Activated CD4-positive, alpha-beta T cell treated with anti-CD3 and anti-CD28 coated beads, Interleukin-2, Interleukin-4, amounts not matched to agents 100 ng/mL and 50 ng/mL, durations not matched to agents 16 hours and 8 hours (primary cell): ENCODE data around the gene CHRNB4.

Experiments
- DNase-seq: peaks from one replicate; pipeline ENCODE4 v3.0.0-alpha.2; 2020; ENCODE audit warnings: low spot score

CHRNB4 gene

DNA sequence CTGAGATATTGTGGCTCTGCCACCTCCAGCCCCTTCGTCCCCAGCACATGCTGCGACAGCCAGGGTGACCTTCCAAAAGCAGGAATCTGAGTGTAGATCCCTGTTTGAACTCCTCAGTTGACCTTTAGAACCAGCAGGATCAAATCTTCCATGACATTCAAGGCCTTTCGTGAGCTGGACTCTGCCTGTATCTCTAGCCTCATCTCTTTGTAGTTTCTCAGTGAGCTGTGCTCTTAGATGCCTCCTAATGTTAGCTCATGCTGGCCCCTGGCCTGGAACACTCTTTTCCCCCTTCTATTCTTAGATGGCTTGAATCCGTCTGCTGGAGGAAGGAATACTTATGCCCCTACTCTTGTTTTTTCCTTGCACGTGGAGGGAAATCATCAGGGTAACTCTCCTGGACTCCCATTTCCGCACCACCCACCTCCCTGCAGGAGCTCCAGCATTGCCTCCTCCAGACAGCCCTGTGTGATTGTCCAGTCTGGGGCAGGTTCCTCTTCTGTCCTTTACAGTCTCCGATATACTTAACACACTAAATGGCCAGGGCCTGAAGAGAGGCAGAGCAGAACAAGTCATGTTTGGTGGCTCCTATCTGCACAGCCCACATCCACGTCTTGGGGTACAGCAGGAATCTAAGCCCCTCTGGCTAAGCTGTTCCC is 26.7 kb upstream of the CHRNB4 start:
- no peak for DNase-seq

DNA sequence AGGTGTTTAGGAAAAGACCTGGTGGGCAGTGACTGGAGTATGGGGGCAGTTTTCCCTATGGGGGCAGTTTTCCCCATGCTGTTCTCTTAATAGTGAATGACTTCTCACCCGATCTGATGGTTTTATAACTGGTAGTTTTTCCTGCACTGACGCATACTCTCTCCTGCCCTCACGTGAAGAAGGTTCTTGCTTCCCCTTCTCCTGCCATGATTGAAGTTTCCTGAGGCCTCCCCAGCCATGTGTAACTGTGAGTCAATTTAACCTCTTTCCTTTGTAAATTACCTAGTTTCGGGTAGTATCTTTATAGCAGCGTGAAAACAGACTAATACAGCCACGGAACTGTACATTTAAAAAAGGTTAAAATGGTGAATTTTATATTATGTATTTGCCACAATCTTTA is 25.0 kb upstream of the CHRNB4 start:
- DNase-seq: no peak

DNA sequence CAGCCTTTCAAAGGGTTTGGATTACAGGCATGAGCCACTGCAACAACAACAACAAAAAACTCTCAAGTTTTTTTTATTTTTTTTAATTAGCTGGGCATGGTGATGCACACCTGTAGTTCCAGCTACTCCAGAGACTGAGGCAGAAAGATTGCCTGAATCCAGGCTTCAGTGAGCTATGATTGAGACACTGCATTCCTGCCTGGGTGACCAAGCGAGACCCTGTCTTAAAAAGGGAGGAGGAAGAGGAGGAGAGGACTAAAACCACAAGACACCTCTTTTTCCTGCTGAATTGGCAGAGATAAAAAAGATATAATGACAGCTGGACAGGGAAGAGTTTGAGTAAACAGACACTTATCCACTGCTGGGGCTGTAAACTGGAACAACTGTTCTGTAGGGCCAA is 22.7 kb upstream of the CHRNB4 start:
- DNase-seq: no peak

DNA sequence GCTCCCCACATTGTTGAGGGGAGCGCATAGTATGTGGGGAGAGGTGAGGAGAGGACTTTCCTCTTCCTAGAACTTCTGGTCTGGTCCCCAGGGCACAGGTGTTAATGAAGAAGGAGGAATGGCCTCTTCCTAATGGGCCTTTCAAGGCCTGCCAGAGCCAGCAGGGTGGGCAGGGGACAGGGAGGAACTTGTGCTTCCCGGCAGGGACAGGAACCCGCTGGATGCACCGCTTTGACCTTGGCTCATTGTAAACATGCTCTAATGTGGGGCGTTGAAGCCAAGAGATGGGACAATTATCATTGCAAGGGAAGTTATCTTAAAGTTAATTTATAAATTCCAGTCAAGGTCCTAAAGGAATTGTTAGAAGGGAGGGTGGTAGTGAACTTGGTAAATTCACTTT is 21.0 kb upstream of the CHRNB4 start:
- DNase-seq: no peak

DNA sequence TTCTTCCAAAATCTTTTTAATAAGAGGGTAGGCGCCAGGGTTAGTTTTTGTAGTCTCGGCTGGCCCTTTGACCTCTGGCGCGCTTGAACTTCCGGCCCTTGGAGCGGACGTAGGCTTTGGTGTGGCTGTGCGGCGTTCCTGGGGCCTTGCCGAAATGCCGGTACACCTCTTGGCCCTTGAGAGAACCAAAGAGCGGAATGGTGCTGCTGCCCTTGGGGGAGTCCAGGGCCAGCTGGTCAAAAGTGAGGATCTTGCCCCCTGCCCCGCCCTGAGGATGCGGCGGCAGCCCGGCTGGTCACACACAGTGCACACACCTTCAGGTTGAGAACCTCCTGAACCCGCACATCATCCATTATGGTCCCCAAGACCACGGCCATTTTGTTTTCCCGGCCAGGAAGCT is 20.0 kb upstream of the CHRNB4 start:
- DNase-seq: no peak

DNA sequence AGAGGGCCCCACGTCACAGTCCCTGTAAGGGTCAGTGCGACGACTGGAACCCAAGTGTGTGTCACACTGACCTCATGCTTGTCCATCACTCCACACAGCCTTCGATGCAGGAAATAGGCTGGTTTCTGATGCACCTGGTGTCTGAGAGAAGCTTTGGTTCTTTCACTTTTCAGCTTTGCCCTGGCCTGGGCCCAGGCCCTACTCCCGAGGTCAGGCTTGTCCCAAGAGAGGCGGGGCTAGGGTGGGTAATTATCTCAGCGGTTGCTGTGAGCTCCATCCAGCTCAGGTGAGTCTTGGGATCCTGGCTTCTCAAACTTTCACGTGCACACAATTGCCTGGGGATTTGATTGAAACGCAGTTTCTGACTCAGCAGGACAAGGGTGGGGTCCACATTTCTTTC is 19.6 kb upstream of the CHRNB4 start:
- no peak for DNase-seq

DNA sequence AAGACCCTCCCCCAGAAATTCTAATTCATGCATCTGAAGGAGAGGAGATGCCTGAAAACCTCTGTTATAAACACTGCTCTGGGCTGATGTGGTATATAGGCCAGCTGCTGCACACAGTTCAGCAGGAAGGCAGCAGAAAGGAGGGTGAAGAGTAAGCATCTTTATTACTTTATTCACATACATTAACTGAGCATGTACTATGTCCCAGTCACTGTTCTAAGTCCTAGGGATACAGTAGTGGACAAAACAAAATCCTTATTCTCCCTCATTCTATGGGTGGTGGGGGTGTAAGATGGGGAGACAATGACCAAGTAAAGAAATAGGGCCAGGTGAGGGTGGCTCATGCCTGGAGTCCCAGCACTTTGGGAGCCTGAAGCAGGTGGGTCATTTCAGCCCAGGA is 17.8 kb upstream of the CHRNB4 start:
- no peak for DNase-seq

DNA sequence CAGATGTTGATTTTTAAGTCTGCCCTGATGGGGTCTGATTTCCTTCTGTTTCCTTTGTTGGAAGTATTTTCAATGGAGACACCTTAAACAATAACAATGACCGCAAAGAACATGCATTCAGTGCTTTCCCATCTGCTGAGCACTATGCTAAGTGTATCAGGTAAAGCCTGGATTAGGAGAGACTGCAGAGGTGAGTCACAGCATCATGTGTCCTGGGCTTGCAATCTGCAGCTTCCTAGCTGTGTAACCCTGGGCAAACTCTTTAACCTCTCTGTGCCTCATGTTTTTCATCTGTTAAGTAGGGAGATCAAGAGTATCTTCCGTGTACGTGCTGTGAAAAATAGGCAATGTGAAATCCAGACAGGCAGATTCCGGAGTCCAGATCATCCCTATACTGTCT is 13.3 kb upstream of the CHRNB4 start:
- DNase-seq: no peak

DNA sequence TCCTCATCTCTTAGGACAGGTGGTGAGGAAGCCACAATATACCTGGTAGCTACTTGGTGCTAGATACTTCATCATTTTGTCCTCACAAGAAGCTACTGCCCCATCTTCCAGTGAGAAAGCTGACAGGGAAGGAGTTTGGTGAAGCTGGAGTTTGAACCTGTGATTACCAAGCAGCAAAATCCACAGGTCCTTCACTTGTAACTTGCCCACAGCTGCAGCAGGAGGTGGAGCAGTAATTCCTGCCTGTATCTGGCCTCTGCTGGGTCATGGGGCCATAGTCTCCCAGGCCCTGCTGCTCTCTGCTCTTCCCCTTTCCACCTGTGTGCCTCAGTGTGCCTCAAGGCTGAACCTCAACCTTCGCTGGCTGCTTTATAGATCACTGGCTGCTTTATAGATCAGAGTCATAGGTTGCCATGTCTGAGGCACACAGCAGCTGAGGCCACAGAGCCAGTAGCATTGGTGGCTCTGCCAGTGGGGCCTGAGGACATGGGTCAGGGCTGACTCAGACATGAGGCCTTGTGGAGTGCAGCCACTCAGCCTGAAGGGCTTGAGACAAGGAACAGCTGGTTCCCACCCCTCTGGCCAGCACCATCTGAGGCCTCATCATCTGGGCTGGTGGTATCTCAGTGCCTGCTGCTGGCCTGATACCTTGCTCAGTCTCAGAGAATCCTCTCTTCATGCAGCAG is 11.1 kb upstream of the CHRNB4 start:
- no peak for DNase-seq

DNA sequence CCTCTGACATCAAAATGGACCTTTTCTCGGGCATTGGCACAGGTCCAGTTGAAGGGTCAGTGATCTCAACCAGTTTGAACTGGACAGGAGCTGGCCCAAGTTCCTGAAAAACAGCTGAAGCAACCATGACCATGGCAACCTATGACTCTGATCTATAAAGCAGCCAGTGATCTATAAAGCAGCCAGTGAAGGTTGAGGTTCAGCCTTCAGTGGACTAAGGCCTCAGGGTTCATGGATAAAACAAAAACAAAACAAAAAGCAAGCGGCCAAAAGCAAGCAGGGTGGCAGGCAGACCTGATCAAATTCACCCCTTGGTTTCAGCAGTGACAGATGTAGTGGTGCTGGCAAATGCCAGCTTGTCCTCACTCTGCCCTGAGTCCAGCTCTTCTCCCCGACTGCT is 10.0 kb upstream of the CHRNB4 start:
- no peak for DNase-seq

DNA sequence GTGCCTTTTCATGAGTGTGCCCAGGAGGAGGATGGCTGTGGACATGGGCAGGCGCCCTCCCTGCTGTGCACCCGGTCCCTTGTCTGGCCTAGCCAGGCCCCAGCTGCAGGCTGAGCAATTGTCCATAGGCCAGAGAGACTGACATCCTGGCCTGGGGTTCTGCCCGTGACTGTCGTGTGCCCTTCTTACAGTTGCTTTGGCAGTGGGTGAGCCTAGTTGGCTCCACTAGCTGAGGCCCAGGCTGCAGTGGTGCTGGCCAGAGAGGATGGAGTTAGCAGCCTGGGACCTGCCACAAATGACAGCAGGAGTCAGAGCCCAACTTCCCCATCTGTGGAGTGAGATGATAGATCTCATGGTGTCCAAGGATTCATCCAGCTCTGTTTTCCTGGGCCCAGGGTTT is 9.0 kb upstream of the CHRNB4 start:
- DNase-seq: no peak

DNA sequence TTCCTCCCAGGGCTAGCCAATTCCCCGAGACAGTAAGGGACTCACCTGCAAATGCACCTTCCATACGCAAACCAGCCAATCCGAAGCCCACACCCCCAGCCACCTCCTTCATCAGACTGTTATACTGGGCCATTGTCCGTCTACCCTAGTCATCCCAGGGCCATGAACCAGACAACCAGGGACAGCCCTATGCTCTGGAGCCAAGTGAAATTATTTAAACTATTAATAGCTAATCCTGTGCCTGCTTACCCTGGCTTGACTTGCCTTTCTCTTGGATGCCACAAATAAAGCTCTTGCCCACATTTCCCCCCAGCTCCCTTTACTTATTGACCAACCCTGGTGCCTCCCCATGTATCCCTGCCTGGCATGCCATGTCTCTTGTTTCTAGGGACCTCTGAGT is 4.0 kb upstream of the CHRNB4 start:
- no peak for DNase-seq

DNA sequence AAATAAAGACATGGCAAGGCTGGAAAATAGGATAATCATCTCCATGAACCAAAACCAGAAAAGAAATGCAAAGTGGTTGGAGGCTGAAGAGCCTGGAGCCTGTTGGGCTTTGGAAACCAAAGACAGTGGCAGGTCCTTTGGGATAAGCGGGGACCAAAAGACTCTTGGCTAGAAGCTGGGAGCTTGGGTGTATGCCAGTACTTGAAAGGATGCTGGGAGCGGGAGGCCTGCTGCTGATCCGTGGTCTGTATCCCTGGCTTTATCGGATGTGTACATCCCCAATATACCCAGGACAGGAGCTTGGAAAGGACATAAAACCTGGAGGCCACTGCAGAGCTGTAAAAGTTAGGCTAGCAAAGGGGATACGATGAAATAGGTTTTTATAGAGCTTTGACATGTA is 1.3 kb upstream of the CHRNB4 start:
- no peak for DNase-seq

DNA sequence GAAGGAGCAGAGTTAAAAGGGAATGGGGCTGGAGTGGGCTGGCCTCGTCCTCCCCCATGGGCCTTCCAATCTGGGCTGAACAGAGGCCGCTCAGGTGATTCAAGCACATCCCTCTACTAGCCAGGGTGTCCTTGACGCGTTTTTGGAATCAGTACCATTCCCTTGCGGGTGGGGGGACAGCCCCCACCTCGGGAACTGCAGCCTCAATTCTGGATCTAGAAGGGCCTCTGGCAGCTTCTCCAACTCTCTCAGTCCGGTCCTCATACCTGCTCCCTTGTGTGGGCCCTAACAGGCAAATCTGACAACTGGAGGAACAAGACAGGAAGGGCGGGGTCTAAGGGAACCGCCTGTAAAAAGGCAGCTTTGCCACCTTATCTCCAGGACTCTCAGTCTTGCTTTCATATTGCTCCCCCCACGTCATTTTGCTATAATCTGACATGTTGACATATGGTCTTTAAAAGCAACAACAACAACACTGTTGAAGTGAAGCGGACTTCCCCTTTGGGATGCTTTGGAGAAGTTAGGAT is 802 bp upstream of the CHRNB4 start:
- DNase-seq: no peak

DNA sequence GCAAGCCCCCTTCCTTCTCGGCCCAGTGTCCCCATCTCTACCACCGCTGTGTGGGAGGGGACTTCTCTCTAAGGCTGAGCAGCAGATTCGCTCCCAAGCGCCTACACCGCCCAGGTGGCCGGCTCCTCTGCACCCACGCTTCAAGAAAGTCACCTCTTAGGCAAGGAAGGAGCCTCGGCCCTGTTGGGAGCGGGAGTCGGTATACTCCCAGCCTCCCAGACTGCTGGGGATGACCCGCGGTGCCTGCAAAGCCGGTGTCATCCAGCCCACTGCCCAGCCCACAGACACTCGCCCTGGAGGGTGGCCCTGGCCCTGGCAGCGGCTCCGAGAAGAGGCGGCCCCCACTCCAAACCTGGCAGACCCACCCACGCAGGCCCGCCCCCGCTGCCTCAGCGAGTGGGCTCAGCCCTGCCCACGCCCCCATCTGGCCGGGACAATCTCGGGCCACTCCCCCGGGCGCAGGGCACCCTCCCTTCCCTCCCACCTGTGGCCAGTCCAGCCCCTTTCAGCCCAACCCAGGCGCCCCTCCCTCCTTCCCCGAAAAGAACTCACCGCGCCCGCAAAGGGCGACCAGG is 396 bp downstream of the CHRNB4 start:
- DNase-seq: no peak

DNA sequence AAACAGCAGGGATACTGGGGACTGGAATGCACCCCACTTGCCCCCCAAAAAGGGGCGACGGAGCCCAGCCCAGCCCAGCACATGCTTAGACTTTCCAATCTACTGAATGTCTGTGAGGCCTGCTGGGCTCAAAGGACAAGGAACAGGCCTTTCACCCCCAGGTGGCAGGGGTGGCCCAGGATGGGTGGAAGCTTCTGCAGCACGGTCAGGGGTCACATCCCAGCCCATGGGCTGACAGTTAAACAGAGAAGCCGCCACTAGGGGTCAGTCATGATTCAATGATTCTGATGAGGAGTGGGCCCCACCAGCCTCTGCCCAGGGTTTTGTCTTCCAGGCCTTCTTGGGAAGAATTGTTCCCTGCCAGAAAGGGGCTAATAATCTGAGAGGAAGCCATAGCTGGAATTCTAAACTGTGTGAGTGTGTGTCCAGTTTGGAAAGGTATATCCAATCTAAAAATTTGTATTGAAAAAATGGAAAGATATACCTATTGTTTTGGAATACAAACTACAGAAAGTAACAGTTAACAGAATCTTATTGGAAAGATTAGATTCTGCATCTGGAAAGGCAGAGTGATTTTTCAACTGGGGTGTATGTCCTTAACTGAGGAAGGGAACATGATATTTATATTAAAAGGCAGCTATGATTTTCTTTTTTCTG is 2.2 kb downstream of the CHRNB4 start:
- DNase-seq: peak; percentile 49

DNA sequence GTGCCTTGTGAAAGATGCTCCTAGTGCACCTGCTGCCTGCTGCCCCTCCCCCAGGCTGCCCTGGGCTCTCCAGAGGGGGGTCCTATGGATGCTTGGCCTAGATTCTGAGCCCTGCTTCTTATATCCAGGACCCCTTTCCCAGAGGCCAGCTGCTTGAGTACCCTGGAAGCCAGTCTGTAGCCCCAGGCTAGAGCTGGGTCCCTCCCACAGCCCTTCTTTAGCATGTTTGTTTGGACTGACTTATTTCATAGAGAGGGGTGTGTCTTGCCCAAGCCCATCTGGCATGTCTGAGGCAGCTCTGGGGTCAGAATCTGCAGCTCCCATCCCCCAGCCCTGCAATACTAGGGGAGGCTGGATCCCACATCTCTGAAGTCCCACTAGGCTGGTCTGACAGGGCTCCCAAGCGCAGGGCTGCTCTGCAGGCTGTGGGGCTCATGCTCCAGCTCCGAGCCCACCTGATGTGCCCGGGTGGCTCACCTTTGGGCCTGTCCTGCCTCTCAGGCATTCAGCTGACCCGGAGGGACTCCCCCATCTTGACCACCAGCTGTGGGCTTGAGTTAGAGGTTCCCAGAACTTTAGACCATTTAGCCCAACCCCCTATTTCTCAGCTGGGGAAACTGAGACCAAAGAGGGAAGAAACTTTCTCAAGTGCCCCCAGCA is 3.1 kb downstream of the CHRNB4 start:
- DNase-seq: no peak

DNA sequence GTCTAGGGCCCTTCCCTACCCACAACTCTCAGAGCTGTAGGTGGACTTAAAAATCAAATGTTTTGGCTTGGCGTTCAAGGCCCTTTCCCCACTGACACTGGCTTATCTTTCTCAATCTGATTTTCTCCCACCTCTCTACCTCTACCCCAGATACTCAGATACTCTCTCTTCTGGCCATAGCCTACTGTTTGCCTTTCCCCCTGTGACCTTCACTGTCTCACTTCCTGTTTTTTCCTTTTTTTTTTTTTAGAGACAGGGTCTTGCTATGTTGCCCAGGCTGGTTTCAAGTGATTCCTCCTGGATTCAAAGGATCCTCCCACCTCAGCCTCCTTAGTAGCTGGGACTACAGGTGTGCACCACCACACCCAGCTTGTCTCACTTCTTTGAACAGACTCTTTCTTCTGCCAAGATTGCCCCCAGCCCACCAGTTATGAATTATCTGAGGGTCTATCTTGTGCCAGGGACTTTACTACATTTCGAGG is 4.6 kb downstream of the CHRNB4 start:
- no peak for DNase-seq

DNA sequence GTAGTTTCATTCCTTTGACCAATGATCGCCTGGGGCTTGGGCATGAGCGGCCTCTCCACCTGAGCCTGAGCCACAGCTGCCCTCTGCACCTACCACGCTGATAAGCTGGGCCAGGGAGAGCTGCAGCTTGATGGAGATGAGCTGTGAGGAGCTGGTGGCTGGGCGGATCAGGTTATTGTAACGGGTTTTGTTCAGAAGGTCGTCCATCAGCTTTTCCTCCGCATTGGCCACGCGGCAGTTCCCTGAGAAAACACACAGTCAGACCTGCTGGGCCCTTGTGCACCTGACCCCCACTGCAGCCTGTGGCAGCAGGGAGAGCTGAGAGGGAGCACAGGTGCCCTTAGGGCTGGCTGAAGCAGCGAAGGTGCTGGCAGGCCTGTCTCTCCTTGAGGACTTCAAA is 5.7 kb downstream of the CHRNB4 start:
- no peak for DNase-seq

DNA sequence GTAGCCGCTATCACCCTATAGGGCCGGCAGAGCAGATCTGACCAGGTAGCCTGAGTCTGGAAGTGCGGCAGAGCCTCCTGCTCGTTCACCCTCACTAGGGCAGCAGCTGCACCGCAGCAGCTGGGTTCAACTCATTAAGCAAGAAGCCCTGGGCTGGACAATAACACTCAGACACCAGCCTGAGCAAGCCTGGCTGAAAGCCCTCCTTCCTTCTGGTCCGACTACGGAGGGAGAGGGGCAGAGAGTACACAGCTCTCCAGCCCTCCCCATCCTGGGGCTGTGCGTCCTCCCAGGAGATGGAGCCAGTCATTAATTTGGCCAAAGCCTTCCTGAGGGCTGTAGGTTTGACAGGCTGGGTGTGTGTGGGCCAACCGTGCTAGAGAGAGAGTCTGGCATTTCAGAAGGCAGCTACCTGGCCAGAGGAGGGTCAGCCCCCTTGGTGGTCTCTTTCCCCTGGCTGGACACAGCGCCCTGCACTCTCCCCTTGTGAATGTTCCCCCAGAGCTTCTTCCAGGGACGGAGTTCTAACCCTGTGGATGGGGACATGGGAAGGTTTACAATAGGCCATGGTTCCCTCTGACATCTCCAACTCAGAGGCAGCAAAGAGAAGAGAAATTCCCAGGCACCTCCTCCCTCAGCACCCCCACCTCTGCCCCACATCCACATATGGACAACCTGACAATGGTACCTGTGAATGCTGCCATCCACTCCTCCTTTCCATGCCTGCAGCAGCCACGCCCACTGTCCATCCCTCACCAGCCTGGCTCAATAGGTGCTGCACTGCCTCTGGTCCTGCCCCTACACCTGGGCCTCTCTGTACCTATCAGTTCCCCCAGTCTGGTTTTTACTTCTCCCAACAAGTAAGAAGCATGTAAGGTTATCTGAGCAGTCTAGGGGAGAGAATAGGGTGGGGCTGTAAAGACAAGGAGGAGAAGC is 6.5 kb downstream of the CHRNB4 start:
- no peak for DNase-seq

DNA sequence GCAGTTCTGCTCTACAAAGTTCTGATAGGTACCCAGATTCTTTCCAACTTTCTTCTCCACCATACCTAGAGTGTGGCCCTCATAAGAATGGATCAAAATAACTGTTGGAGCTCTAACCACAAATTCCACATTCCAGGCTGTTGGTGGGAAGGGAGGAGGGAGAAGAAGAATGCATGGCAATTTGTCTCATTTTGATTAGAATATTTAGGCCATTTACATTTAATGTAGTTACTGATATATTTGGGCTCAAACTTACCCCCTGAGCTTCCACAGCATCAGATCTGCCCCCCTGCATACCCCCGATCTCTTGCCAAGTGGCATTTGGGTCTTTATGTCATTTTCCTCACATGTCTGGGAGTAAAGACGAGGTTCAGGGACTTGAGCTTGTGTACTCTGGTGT is 7.7 kb downstream of the CHRNB4 start:
- no peak for DNase-seq
